ENCODE measurements around the gene LHX2. TPM values are rescaled to one million over a fixed set of nuclear protein-coding genes. Genes with fewer than 3 reads are reported as not detected.

LHX2 gene
- total and polyA plus RNA-seq, 2 of the 4 experiments (the other 2 are of a cell fraction): not detected

DNA sequence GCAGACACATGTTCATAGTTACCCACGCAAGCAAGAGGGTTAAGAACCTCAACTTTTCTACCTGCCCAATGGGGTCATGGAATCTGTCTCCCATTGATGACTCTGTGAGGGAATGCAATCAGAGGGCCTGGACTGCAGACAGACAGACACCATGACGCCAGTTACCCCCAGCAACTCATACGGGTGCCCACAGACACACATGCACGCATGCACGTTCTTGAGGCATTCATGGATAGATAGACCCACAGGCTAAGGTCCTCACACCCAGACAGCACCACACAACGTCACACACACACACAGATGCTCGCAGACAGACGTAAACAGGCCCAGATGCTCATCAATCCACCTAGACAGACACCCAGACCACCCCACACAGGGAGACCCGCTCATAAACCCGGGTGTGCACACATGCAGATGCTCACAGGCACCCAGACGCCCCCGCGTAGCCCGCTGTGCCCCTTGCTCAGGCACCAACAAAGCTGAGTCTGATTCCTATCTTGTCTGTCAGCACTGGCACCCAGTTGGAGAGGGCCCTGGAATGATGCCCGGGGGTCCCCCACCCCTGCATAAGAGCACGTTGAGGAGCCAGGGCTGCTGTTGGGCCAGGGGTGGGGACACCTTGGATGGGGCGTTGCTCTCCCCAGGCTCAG, 23.6 kb downstream of the LHX2 start:
- in situ Hi-C loops (cut with MboI; ENCODE audit: low sequenced_read_pairs): loop anchor here (10.0 kb wide), 1 partner anchor 490 kb away; no protein-coding TSS in a partner anchor

More for the DNA sequence above, 23.6 kb downstream of the LHX2 start:
- BruUV-seq (replicated peaks): no TSS peak
- Histone ChIP-seq H2AFZ (replicated peaks; ENCODE audit: low read length, poor library complexity) (no peak overlapping the region), H4K5ac (ENCODE audit: low read depth, low read length) (no peak overlapping the region), H3K4me1 (ENCODE audit: control insufficient read depth, insufficient read depth, low read length) (no peaks in the 10 kb centered on the region), H2BK120ac (ENCODE audit: low read depth, low read length) (no peak overlapping the region), H3K4me3 (ENCODE audit: insufficient read depth, low read depth, low read length) (no peak overlapping the region), H2AK5ac (ENCODE audit: low read depth, low read length) (no peak overlapping the region), H3K56ac (ENCODE audit: extremely low read depth, insufficient read depth, low read length) (no peak overlapping the region), H3K9me3 (ENCODE audit: control insufficient read depth, insufficient read depth, low read length) (no peaks in the 10 kb centered on the region), H3K27ac (ENCODE audit: insufficient read depth, low read length) (no peak overlapping the region), H2BK20ac (ENCODE audit: low read depth, low read length) (no peak overlapping the region), H3K9me1 (ENCODE audit: insufficient read depth, low read length) (no peaks in the 10 kb centered on the region), H2AK9ac (replicated peaks; ENCODE audit: low read depth, low read length, poor library complexity) (no peak overlapping the region), H3K4ac (ENCODE audit: low read depth, low read length) (no peak overlapping the region), H3K23ac (ENCODE audit: low read depth, low read length) (no peak overlapping the region), H2BK5ac (ENCODE audit: low read depth, low read length, poor library complexity, severe bottlenecking) (no peak overlapping the region), H3K14ac (replicated peaks; ENCODE audit: low read depth, low read length) (no peak overlapping the region), H3K18ac (ENCODE audit: low read depth, low read length) (no peak overlapping the region), H4K91ac (ENCODE audit: insufficient read depth, low read depth, low read length) (no peak overlapping the region), H3K79me1 (ENCODE audit: low read depth in 1 of 2, low read length in 2 of 2) (no peaks in the 10 kb centered on the region), H3K9ac (ENCODE audit: low read depth, low read length) (no peak overlapping the region), H4K8ac (ENCODE audit: low read depth in 2 of 2, low read length in 2 of 2) (no peak overlapping the region), H3K4me2 (ENCODE audit: low read depth, low read length) (no peak overlapping the region), H4K20me1 (ENCODE audit: insufficient read depth, low read length) (no peaks in the 10 kb centered on the region), H2BK15ac (ENCODE audit: low read depth, low read length) (no peak overlapping the region), H3K27me3 (ENCODE audit: control insufficient read depth, insufficient read depth, low read length) (peaks cover 82% of the 10 kb centered on the region), H3K36me3 (ENCODE audit: control insufficient read depth, insufficient read depth, low read length) (no peaks in the 10 kb centered on the region)
- ChIA-PET POLR2A (ENCODE audit: unreplicated experiment) (no interaction called here), CTCF (no interaction called here)
- intact Hi-C loops (cut with micrococcal nuclease) (no loop called here), dilution Hi-C loops (cut with HindIII; ENCODE audit: low sequenced_read_pairs, unreplicated experiment) (no loop called here)
- TF ChIP-seq BHLHE40 (IDR thresholded peaks at IDR 0.05; ENCODE audit: low read depth, low read length): no peak
- TF ChIP-seq CHD1 (IDR thresholded peaks at IDR 0.05; ENCODE audit: low read depth, low read length): no peak
- TF ChIP-seq CEBPB (IDR thresholded peaks at IDR 0.05; ENCODE audit: low read depth, low read length): no peak
- TF ChIP-seq, protein P1, sequence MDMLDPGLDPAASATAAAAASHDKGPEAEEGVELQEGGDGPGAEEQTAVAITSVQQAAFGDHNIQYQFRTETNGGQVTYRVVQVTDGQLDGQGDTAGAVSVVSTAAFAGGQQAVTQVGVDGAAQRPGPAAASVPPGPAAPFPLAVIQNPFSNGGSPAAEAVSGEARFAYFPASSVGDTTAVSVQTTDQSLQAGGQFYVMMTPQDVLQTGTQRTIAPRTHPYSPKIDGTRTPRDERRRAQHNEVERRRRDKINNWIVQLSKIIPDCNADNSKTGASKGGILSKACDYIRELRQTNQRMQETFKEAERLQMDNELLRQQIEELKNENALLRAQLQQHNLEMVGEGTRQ (IDR thresholded peaks at IDR 0.05; ENCODE audit: low read depth, low read length): no peak
- no peak for DNase-seq
- 62% methylated on average over 9 of the region's 17 CpGs; no CpG with 5 or more reads in 1 of the 2 experiments for WGBS, 2 experiments (ENCODE audit: extremely low coverage in 2 of 2, insufficient read length in 1 of 2)
- ATAC-seq (ENCODE audit: low read depth): no peak
